Caco-2 (cell line): ENCODE measurements around the gene GALT. TPM values are rescaled to one million over a fixed set of nuclear protein-coding genes. Genes with fewer than 3 reads are reported as not detected.

ENCODE experiments used
- BruUV-seq: library from RNA; stranded (reverse); fragments of 400-500 nt; replicated peaks from 2 replicates; lab custom pipeline; 2021; lab: Mats Ljungman, UMichigan
- CTCF ChIA-PET: fragments of 300-600 bp; sonication (Branson Sonifier 250); formaldehyde crosslinking; loops from one replicate; lab custom pipeline; 2022; ENCODE audit warnings: antibody characterized with exemption; lab: Charles Lee
- POLR2A ChIA-PET: fragments of 300-600 bp; sonication (Branson Sonifier 250); formaldehyde crosslinking; loops from one replicate; lab custom pipeline; 2022; ENCODE audit warnings: antibody characterized with exemption; lab: Charles Lee
- DNase-seq, 2 experiments: peaks; one replicate each; pipeline versions ENCODE4 v3.0.0 to v3.0.0-alpha.2; 2020 to 2022
- H3K27me3 ChIP-seq: replicated peaks from 2 replicates; pipeline ENCODE4 v1.6.0; 2011; ENCODE audit warnings: low read length; ENCODE audit not compliant: control insufficient read depth, insufficient read depth
- H3K36me3 ChIP-seq: 2 replicates; pipeline ENCODE4 v1.5.1; 2011; ENCODE audit warnings: low read length; ENCODE audit not compliant: control insufficient read depth, insufficient read depth
- H3K4me1 ChIP-seq: fragments of 250-450 bp; sonication (Bioruptor Pico); 2 replicates; pipeline ENCODE4 v1.5.1; 2020; ENCODE audit warnings: mild to moderate bottlenecking
- H3K4me3 ChIP-seq: 2 replicates; pipeline ENCODE4 v1.5.1; 2011; ENCODE audit warnings: low read depth, mild to moderate bottlenecking, control low read depth, low read length
- H3K9me3 ChIP-seq: fragments of 250-450 bp; sonication (Bioruptor Pico); 2 replicates; pipeline ENCODE4 v1.5.1; 2020; ENCODE audit warnings: mild to moderate bottlenecking, moderate library complexity
- H3K27ac Mint-ChIP-seq: one replicate; pipeline ENCODE4 v1.8.0; 2022; ENCODE audit warnings: mixed read lengths; ENCODE audit not compliant: unreplicated experiment
- H3K27me3 Mint-ChIP-seq: one replicate; pipeline ENCODE4 v1.8.0; 2022; ENCODE audit warnings: mixed read lengths; ENCODE audit not compliant: insufficient read depth, unreplicated experiment
- H3K36me3 Mint-ChIP-seq: one replicate; pipeline ENCODE4 v1.8.0; 2022; ENCODE audit warnings: mild to moderate bottlenecking, mixed read lengths; ENCODE audit not compliant: insufficient read depth, unreplicated experiment
- H3K4me1 Mint-ChIP-seq: one replicate; pipeline ENCODE4 v1.8.0; 2022; ENCODE audit warnings: low read depth, mixed read lengths; ENCODE audit not compliant: unreplicated experiment
- H3K4me3 Mint-ChIP-seq: one replicate; pipeline ENCODE4 v1.8.0; 2022; ENCODE audit warnings: mild to moderate bottlenecking, moderate library complexity, mixed read lengths; ENCODE audit not compliant: unreplicated experiment
- H3K9me3 Mint-ChIP-seq: one replicate; pipeline ENCODE4 v1.8.0; 2022; ENCODE audit warnings: mixed read lengths; ENCODE audit not compliant: unreplicated experiment
- CTCF ChIP-seq, 2 experiments: fragments of 200-600 bp in 1 of 2; IDR thresholded peaks; 1 replicate in 1 of 2; 2 replicates in 1 of 2; pipeline versions ENCODE4 v1.5.1 to v1.8.0; 2011 to 2022; ENCODE audit warnings: antibody characterized with exemption in 1 of 2, control low read depth in 1 of 2, inconsistent platforms in 1 of 2, low read depth in 1 of 2, low read length in 1 of 2, mild to moderate bottlenecking in 1 of 2, moderate library complexity in 1 of 2; ENCODE audit not compliant: insufficient read depth in 1 of 2, severe bottlenecking in 1 of 2, unreplicated experiment in 1 of 2
- intact Hi-C: fragments of 100-400 bp; cut with micrococcal nuclease; formaldehyde crosslinking; loops from one replicate; pipeline ENCODE4 v1.10.0; 2022; ENCODE audit not compliant: unreplicated experiment
- total RNA-seq: library from RNA; stranded (reverse); gene quantifications from 2 replicates; pipeline ENCODE4 v1.2.3, GENCODE V29; 2022

GALT gene
- total RNA-seq, 1 experiment from 2014 or later, result 50.1 TPM

- peaks cover 12% of the 10 kb centered on the region for H3K36me3 Mint-ChIP-seq
- ChIA-PET CTCF (interaction anchor here (0.6 to 1.9 kb wide), 11 partner anchors 11 to 87 kb away, joined by 3 to 21 read pairs (median 5); partner anchors contain the start of genes DCTN3, GALT and RPP25L), POLR2A (no interaction called here)
- peaks cover 4% of the 10 kb centered on the region for H3K27me3 Mint-ChIP-seq
- Histone ChIP-seq H3K4me1 (peaks cover 12% of the 10 kb centered on the region), H3K36me3 (peaks cover 1% of the 10 kb centered on the region; the same call in 1 of the 2 replicates), H3K27me3 (no peaks in the 10 kb centered on the region), H3K9me3 (no peaks in the 10 kb centered on the region), H3K4me3 (no peak overlapping the region)
- BruUV-seq, result no TSS peak
- H3K4me1 Mint-ChIP-seq, result peaks cover 14% of the 10 kb centered on the region
- H3K27ac Mint-ChIP-seq, result no peak overlapping the region
- intact Hi-C loops, result no loop called here
- H3K4me3 Mint-ChIP-seq, result no peak overlapping the region
- no peaks in the 10 kb centered on the region for H3K9me3 Mint-ChIP-seq
- DNase-seq, result no peak
- no peak for TF ChIP-seq CTCF (IDR thresholded peaks at IDR 0.05; ENCODE audit: insufficient read depth in 1 of 2, low read depth in 1 of 2, low read length in 1 of 2, severe bottlenecking in 1 of 2, unreplicated experiment in 1 of 2)
These were observed 13.3 kb upstream of the GALT start for GRCh38 chr9:34633166-34633565.

GRCh38 chr9:34633851-34634550 is 12.5 kb upstream of the GALT start:
- Mint-ChIP-seq H3K36me3 (peaks cover 10% of the 10 kb centered on the region), H3K27ac (no peak overlapping the region), H3K9me3 (no peaks in the 10 kb centered on the region), H3K4me1 (peaks cover 8% of the 10 kb centered on the region), H3K27me3 (no peaks in the 10 kb centered on the region), H3K4me3 (no peak overlapping the region)
- peaks cover 1% of the 10 kb centered on the region; the same call in 1 of the 2 replicates for H3K36me3 ChIP-seq
- TF ChIP-seq CTCF (IDR thresholded peaks at IDR 0.05; ENCODE audit: insufficient read depth in 1 of 2, low read depth in 1 of 2, low read length in 1 of 2, severe bottlenecking in 1 of 2, unreplicated experiment in 1 of 2), result peak; percentile 86 to 88
- H3K4me3 ChIP-seq, result no peak overlapping the region
- H3K9me3 ChIP-seq, result no peaks in the 10 kb centered on the region
- ChIA-PET POLR2A (interaction anchor here (0.6 kb wide), 1 partner anchor 15 kb away, joined by 6 read pairs; no protein-coding TSS in a partner anchor), CTCF (interaction anchor here (0.6 to 1.9 kb wide), 14 partner anchors 9 to 92 kb away, joined by 3 to 21 read pairs (median 5); partner anchors contain the start of genes DCTN3, GALT, IL11RA and RPP25L)
- H3K4me1 ChIP-seq, result peaks cover 9% of the 10 kb centered on the region
- peak; percentile 79 to 81 for DNase-seq
- BruUV-seq, result no TSS peak
- H3K27me3 ChIP-seq, result no peaks in the 10 kb centered on the region
- intact Hi-C loops, result loop anchor here (1.0 kb wide), 1 partner anchor 22 kb away; the partner anchor contains the start of gene RPP25L

- H3K27me3 Mint-ChIP-seq, result no peaks in the 10 kb centered on the region
- Histone ChIP-seq H3K36me3 (peaks cover 1% of the 10 kb centered on the region; the same call in 1 of the 2 replicates), H3K27me3 (no peaks in the 10 kb centered on the region), H3K4me1 (peaks cover 9% of the 10 kb centered on the region), H3K9me3 (no peaks in the 10 kb centered on the region), H3K4me3 (no peak overlapping the region)
- H3K27ac Mint-ChIP-seq, result no peak overlapping the region
- peaks cover 8% of the 10 kb centered on the region for H3K4me1 Mint-ChIP-seq
- no peaks in the 10 kb centered on the region for H3K9me3 Mint-ChIP-seq
- no peak for TF ChIP-seq CTCF (IDR thresholded peaks at IDR 0.05; ENCODE audit: insufficient read depth in 1 of 2, low read depth in 1 of 2, low read length in 1 of 2, severe bottlenecking in 1 of 2, unreplicated experiment in 1 of 2)
- peaks cover 10% of the 10 kb centered on the region for H3K36me3 Mint-ChIP-seq
- DNase-seq, result no peak
- intact Hi-C loops, result loop anchor here (1.0 kb wide), 1 partner anchor 22 kb away; the partner anchor contains the start of gene RPP25L
- no peak overlapping the region for H3K4me3 Mint-ChIP-seq
- ChIA-PET POLR2A (interaction anchor here (0.6 kb wide), 1 partner anchor 14 kb away, joined by 6 read pairs; no protein-coding TSS in a partner anchor), CTCF (interaction anchor here (0.6 to 1.9 kb wide), 12 partner anchors 8 to 244 kb away, joined by 3 to 21 read pairs (median 5); partner anchors contain the start of genes DCTN3, GALT, IL11RA and RPP25L)
- BruUV-seq, result TSS peak; percentile 61
These were observed 11.8 kb upstream of the GALT start for GRCh38 chr9:34634551-34635248.
